ENCODE results near the gene CACNA2D3.

- TF ChIP-seq CTCF (conservative IDR thresholded peaks at IDR 0.05; ENCODE audit: low read depth, low read length) (no peak), EZH2 (IDR thresholded peaks at IDR 0.05; ENCODE audit: low read length, unreplicated experiment) (no peak)
These were observed 441.3 kb downstream of the CACNA2D3 start for GRCh38 chr3:54563501-54564200.
